ENCODE measurements around the gene SDK1.

Gene SDK1

GRCh38 chr7:3992841-3993240 lies 691.8 kb downstream of the SDK1 start:
- no peak for TF ChIP-seq CTCF (IDR thresholded peaks at IDR 0.05; ENCODE audit: low read depth, low read length)

DNA sequence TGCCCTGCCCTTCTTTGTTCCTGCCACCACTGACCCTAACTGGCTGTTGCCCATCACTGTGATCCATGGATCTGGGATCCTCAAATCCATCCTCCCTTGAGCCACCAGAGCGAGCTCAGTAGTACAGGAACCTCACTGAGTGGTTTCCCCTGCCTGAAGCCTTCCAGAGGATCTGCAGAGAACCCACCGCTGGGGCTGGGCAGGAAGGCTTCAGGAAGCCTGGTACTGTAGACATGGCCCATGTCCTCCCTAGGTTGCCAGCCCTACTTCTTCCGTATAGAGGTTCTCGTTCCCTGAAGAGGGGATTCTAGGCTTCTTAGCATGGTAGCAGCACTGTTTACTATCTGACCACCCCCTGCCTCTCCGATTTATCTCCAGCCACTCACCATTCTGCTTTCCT lies 693.7 kb downstream of the SDK1 start:
- DNase-seq (ENCODE audit: extremely low read depth, low read depth): no peak
- TF ChIP-seq CTCF (IDR thresholded peaks at IDR 0.05; ENCODE audit: low read depth, low read length): no peak

More at GRCh38 chr7:3992841-3993240, 691.8 kb downstream of the SDK1 start:
- no peak for DNase-seq (ENCODE audit: extremely low read depth, low read depth)

GRCh38 chr7:3995187-3995586 lies 694.1 kb downstream of the SDK1 start:
- no peak for DNase-seq (ENCODE audit: extremely low read depth, low read depth)
- TF ChIP-seq CTCF (IDR thresholded peaks at IDR 0.05; ENCODE audit: low read depth, low read length): no peak

GRCh38 chr7:3998060-3998459 lies 697.0 kb downstream of the SDK1 start:
- no peak for TF ChIP-seq CTCF (IDR thresholded peaks at IDR 0.05; ENCODE audit: low read depth, low read length)
- no peak for DNase-seq (ENCODE audit: extremely low read depth, low read depth)

DNA sequence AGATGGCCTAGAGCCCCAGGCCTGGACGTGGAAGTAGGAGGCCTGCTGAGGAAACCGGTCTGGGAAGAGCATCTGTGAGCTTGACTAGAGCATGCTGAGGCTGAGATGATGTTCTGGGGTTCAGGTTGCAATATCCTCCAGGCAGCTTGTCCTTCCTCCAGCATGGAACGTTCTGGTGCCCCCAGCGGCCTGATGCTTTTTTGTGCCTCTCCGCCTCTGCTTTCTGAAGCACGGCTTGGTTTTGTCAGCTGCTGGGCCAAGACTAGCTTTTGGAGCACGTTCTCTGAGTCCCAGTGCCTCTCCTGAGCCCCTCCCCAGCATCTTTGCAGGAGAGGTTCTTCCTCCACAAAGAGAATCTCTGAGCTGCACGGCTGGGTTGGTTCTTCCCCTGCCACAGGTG lies 699.1 kb downstream of the SDK1 start:
- no peak for DNase-seq (ENCODE audit: extremely low read depth, low read depth)
- TF ChIP-seq CTCF (IDR thresholded peaks at IDR 0.05; ENCODE audit: low read depth, low read length): no peak

GRCh38 chr7:4000934-4001333 lies 699.9 kb downstream of the SDK1 start:
- no peak for DNase-seq (ENCODE audit: extremely low read depth, low read depth)
- no peak for TF ChIP-seq CTCF (IDR thresholded peaks at IDR 0.05; ENCODE audit: low read depth, low read length)

DNA sequence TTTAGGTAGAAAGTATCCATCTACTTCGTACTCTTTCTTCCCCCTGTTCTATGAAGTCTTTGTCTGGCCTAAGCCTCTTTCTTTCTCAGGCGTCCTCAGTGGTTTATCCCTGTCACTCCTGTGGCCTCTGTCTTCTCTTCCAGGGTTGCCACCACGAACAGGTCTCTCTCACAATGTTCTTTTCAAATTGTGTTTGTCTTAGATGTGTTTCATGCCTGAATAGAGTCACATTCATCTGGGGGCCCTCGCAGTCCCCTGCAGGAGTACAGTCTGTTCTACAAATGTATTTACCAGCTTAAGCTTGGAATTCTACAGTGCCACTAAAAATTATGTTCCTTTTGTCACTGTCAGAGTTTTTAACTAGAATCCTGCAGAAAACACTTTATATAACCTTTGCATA lies 700.7 kb downstream of the SDK1 start:
- TF ChIP-seq CTCF (IDR thresholded peaks at IDR 0.05; ENCODE audit: low read depth, low read length): no peak
- no peak for DNase-seq (ENCODE audit: extremely low read depth, low read depth)
